ENCODE measurements around the gene JMJD7.

- TF ChIP-seq CTCF (IDR thresholded peaks at IDR 0.05) (no peak), POLR2A (IDR thresholded peaks at IDR 0.05) (no peak)
Measured at GRCh38 chr15:41813426-41813825, 14.5 kb upstream of the JMJD7 start.

All from Peyer's patch (tissue), 4 donors.